BJ (cell line): ENCODE measurements around the gene CETN2. TPM values are rescaled to one million over a fixed set of nuclear protein-coding genes. Genes with fewer than 3 reads are reported as not detected.
"Not testable (repeated sequence)": the region's sequence is repeated elsewhere in the genome, so short reads cannot be mapped to it uniquely, and the experiment has no call there.

Experiments
- CTCF ChIA-PET: fragments of 350-600 bp; formaldehyde crosslinking; extraction: SDS; loops from one replicate; lab custom pipeline; 2021; ENCODE audit warnings: antibody characterized with exemption, inconsistent platforms; lab: Yijun Ruan, JAX
- POLR2A ChIA-PET: fragments of 300-600 bp; sonication (Branson Sonifier 250); formaldehyde crosslinking; extraction: SDS; loops from one replicate; lab custom pipeline; 2021; ENCODE audit warnings: antibody characterized with exemption; lab: Charles Lee
- DNase-seq: peaks from one replicate; pipeline ENCODE4 v3.0.0-alpha.2; 2011; ENCODE audit warnings: low read depth
- H3K27me3 ChIP-seq: 2 replicates; pipeline ENCODE4 v1.6.0; 2011; ENCODE audit warnings: low read length; ENCODE audit not compliant: control insufficient read depth, insufficient read depth
- H3K36me3 ChIP-seq: 2 replicates; pipeline ENCODE4 v1.5.1; 2011; ENCODE audit warnings: low read length; ENCODE audit not compliant: control insufficient read depth, insufficient read depth
- H3K4me3 ChIP-seq: 2 replicates; pipeline ENCODE4 v1.5.1; 2011; ENCODE audit warnings: low read depth, mild to moderate bottlenecking, control low read depth, low read length
- polyA plus RNA-seq: library from polyadenylated mRNA; depleted of rRNA; stranded (reverse); fragments of >200 nt; gene quantifications from 2 replicates; pipeline ENCODE4 v1.2.3, GENCODE V29; 2011
- TF ChIP-seq, protein P1 (sequence below): IDR thresholded peaks from 2 replicates; pipeline ENCODE4 v1.5.1; 2011; ENCODE audit warnings: low read depth, mild to moderate bottlenecking, control low read depth, inconsistent platforms, low read length, moderate library complexity; ENCODE audit not compliant: insufficient read depth

CETN2 gene
- polyA plus RNA-seq, 1 experiment, result 19.1 TPM

- Histone ChIP-seq H3K4me3 (no peak overlapping the region), H3K27me3 (no peaks in the 10 kb centered on the region), H3K36me3 (peaks cover 1% of the 10 kb centered on the region; the same call in 1 of the 2 replicates)
- CTCF ChIA-PET, result no interaction called here
- no peak for DNase-seq
- POLR2A ChIA-PET, result no interaction called here
- TF ChIP-seq, protein P1, sequence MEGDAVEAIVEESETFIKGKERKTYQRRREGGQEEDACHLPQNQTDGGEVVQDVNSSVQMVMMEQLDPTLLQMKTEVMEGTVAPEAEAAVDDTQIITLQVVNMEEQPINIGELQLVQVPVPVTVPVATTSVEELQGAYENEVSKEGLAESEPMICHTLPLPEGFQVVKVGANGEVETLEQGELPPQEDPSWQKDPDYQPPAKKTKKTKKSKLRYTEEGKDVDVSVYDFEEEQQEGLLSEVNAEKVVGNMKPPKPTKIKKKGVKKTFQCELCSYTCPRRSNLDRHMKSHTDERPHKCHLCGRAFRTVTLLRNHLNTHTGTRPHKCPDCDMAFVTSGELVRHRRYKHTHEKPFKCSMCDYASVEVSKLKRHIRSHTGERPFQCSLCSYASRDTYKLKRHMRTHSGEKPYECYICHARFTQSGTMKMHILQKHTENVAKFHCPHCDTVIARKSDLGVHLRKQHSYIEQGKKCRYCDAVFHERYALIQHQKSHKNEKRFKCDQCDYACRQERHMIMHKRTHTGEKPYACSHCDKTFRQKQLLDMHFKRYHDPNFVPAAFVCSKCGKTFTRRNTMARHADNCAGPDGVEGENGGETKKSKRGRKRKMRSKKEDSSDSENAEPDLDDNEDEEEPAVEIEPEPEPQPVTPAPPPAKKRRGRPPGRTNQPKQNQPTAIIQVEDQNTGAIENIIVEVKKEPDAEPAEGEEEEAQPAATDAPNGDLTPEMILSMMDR, result no peak
Observed at GRCh38 chrX:152845618-152846240, 15.2 kb upstream of the CETN2 start.

- ChIA-PET CTCF (no interaction called here), POLR2A (no interaction called here)
- DNase-seq, result no peak
- H3K4me3 ChIP-seq, result no peak overlapping the region
- TF ChIP-seq, protein P1, result no peak
- H3K36me3 ChIP-seq, result peaks cover under 1% of the 10 kb centered on the region; the same call in 1 of the 2 replicates
- H3K27me3 ChIP-seq, result no peaks in the 10 kb centered on the region
Observed at GRCh38 chrX:152844256-152844655, 13.7 kb upstream of the CETN2 start.

- CTCF ChIA-PET, result no interaction called here
- POLR2A ChIA-PET, result no interaction called here
- Histone ChIP-seq H3K4me3 (no peak overlapping the region), H3K27me3 (no peaks in the 10 kb centered on the region), H3K36me3 (no peaks in the 10 kb centered on the region; the same call in 1 of the 2 replicates)
- DNase-seq, result no peak
- TF ChIP-seq, protein P1, result no peak
Observed at GRCh38 chrX:152843852-152844251, 13.3 kb upstream of the CETN2 start.

GRCh38 chrX:152842772-152843338 is 12.3 kb upstream of the CETN2 start:
- TF ChIP-seq, protein P1, result no peak
- Histone ChIP-seq H3K36me3 (no peaks in the 10 kb centered on the region; the same call in 1 of the 2 replicates), H3K4me3 (no peak overlapping the region), H3K27me3 (no peaks in the 10 kb centered on the region)
- ChIA-PET POLR2A (no interaction called here), CTCF (interaction anchor here (1.3 kb wide), 1 partner anchor 21 kb away, joined by 3 read pairs; no protein-coding TSS in a partner anchor)
- DNase-seq, result no peak

DNA sequence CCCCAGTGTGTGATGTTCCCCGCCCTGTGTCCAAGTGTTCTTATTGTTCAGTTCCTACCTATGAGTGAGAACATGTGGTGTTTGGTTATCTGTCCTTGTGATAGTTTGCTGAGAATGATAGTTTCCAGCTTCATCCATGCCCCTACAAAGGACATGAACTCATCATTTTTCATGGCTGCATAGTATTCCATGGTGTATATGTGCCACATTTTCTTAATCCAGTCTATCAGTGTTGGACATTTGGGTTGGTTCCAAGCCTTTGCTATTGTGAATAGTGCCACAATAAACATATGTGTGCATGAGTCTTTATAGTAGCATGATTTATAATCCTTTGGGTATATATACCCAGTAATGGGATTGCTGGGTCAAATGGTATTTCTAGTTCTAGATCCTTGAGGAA is 4.9 kb upstream of the CETN2 start:
- H3K27me3 ChIP-seq, CTCF ChIA-PET, DNase-seq, H3K36me3 ChIP-seq, H3K4me3 ChIP-seq, POLR2A ChIA-PET: not testable (repeated sequence)
